ENCODE results near the gene MTFR2.
A peak's percentile ranks its signal among the peaks of the same experiment; 100 is the strongest.

The MTFR2 gene
- total RNA-seq = 0.67 to 3.9 (median 2.9) reads per million in 9 experiments

GRCh38 chr6:136249811-136250685, at the start of gene MTFR2:
TSS of gene MTFR2 (minus strand) at chr6:136250311. CDS start at chr6:136249099, 1,212 bp downstream.
- H3K27ac Mint-ChIP-seq = peak within 1 kb of the TSS; percentile 72 to 92
- H3K9me3 Mint-ChIP-seq = no peaks in the 10 kb centered on the region
- no peaks in the 10 kb centered on the region for H3K27me3 Mint-ChIP-seq
- peaks cover 21 to 44% of the 10 kb centered on the region in 2 donors for H3K4me1 Mint-ChIP-seq (ENCODE audit: low read depth in 2 of 2)
- H3K36me3 Mint-ChIP-seq (ENCODE audit: insufficient read depth) = peaks cover 44% of the 10 kb centered on the region
- peak; percentile 92 for ATAC-seq (replicated peaks)
- DNase-seq = peak; percentile 90 to 92 (median 92)
- peak within 1 kb of the TSS; percentile 92 to 98 for H3K4me3 Mint-ChIP-seq

- Mint-ChIP-seq H3K4me3 (no peak overlapping the region), H3K27me3 (no peaks in the 10 kb centered on the region), H3K27ac (no peak overlapping the region), H3K36me3 (ENCODE audit: insufficient read depth) (peaks cover 22% of the 10 kb centered on the region), H3K4me1 (ENCODE audit: low read depth in 2 of 2) (peaks cover 14 to 15% of the 10 kb centered on the region in 2 donors), H3K9me3 (no peaks in the 10 kb centered on the region)
- DNase-seq (no peak), ATAC-seq (replicated peaks) (no peak)
Measured at GRCh38 chr6:136294621-136295020, 44.5 kb upstream of the MTFR2 start.

- Mint-ChIP-seq H3K36me3 (ENCODE audit: insufficient read depth) (peaks cover 61% of the 10 kb centered on the region), H3K9me3 (no peaks in the 10 kb centered on the region), H3K27ac (peak overlapping the region; percentile 100), H3K4me1 (ENCODE audit: low read depth in 2 of 2) (peaks cover 44% of the 10 kb centered on the region in 2 donors), H3K4me3 (peak overlapping the region; percentile 98 to 99), H3K27me3 (no peaks in the 10 kb centered on the region)
- peak; percentile 82 to 85 (median 83) for DNase-seq
- peak; percentile 51 for ATAC-seq (replicated peaks)
Measured at GRCh38 chr6:136290410-136291010, 40.4 kb upstream of the MTFR2 start.

GRCh38 chr6:136289579-136290409, 39.7 kb upstream of the MTFR2 start, which contains the start of gene BCLAF1:
TSS of gene BCLAF1 (minus strand) at chr6:136289846. CDS start at chr6:136279866, 9,980 bp downstream.
- DNase-seq (peak; percentile 99 to 100 (median 99)), ATAC-seq (replicated peaks) (peak; percentile 70)
- peak within 1 kb of the TSS; percentile 98 to 99 for H3K4me3 Mint-ChIP-seq
- H3K9me3 Mint-ChIP-seq = no peaks in the 10 kb centered on the region
- H3K27me3 Mint-ChIP-seq = no peaks in the 10 kb centered on the region
- peaks cover 48 to 52% of the 10 kb centered on the region in 2 donors for H3K4me1 Mint-ChIP-seq (ENCODE audit: low read depth in 2 of 2)
- H3K27ac Mint-ChIP-seq = peak within 1 kb of the TSS; percentile 100
- H3K36me3 Mint-ChIP-seq (ENCODE audit: insufficient read depth) = peaks cover 68% of the 10 kb centered on the region

- peaks cover 72% of the 10 kb centered on the region for H3K36me3 Mint-ChIP-seq (ENCODE audit: insufficient read depth)
- H3K4me3 Mint-ChIP-seq = peak overlapping the region; percentile 98 to 99
- DNase-seq = peak; percentile 92 to 93 (median 93)
- no peaks in the 10 kb centered on the region for H3K9me3 Mint-ChIP-seq
- H3K4me1 Mint-ChIP-seq (ENCODE audit: low read depth in 2 of 2) = peaks cover 53 to 57% of the 10 kb centered on the region in 2 donors
- ATAC-seq (replicated peaks) = peak; percentile 35
- H3K27me3 Mint-ChIP-seq = no peaks in the 10 kb centered on the region
- H3K27ac Mint-ChIP-seq = peak overlapping the region; percentile 100
Measured at GRCh38 chr6:136289327-136289578, 39.1 kb upstream of the MTFR2 start.

- H3K4me1 Mint-ChIP-seq (ENCODE audit: low read depth in 2 of 2) = peaks cover 56 to 59% of the 10 kb centered on the region in 2 donors
- peak overlapping the region; percentile 100 for H3K27ac Mint-ChIP-seq
- peaks cover 72% of the 10 kb centered on the region for H3K36me3 Mint-ChIP-seq (ENCODE audit: insufficient read depth)
- H3K4me3 Mint-ChIP-seq = peak overlapping the region; percentile 98 to 99
- H3K27me3 Mint-ChIP-seq = no peaks in the 10 kb centered on the region
- peak; percentile 91 to 94 (median 93) for DNase-seq
- H3K9me3 Mint-ChIP-seq = no peaks in the 10 kb centered on the region
- ATAC-seq (replicated peaks) = peak; percentile 61
Measured at GRCh38 chr6:136288566-136289326, 38.6 kb upstream of the MTFR2 start.

- DNase-seq (no peak), ATAC-seq (replicated peaks) (no peak)
- peaks cover 68 to 84% of the 10 kb centered on the region in 2 donors for H3K4me1 Mint-ChIP-seq (ENCODE audit: low read depth in 2 of 2)
- H3K9me3 Mint-ChIP-seq = no peaks in the 10 kb centered on the region
- peaks cover 89% of the 10 kb centered on the region for H3K36me3 Mint-ChIP-seq (ENCODE audit: insufficient read depth)
- H3K27ac Mint-ChIP-seq = peak overlapping the region; percentile 100
- peak overlapping the region; percentile 98 to 99 for H3K4me3 Mint-ChIP-seq
- H3K27me3 Mint-ChIP-seq = no peaks in the 10 kb centered on the region
Measured at GRCh38 chr6:136284909-136285308, 34.8 kb upstream of the MTFR2 start.

- Mint-ChIP-seq H3K27ac (peak overlapping the region; percentile 65 to 100), H3K27me3 (no peaks in the 10 kb centered on the region), H3K4me1 (ENCODE audit: low read depth in 2 of 2) (peaks cover 56 to 83% of the 10 kb centered on the region in 2 donors), H3K36me3 (ENCODE audit: insufficient read depth) (peaks cover 86% of the 10 kb centered on the region), H3K9me3 (no peaks in the 10 kb centered on the region), H3K4me3 (peak overlapping the region; percentile 63 to 79)
- DNase-seq (no peak), ATAC-seq (replicated peaks) (peak; percentile 44)
Measured at GRCh38 chr6:136282906-136283305, 32.8 kb upstream of the MTFR2 start.

- H3K27ac Mint-ChIP-seq = peak overlapping the region; percentile 12 to 57
- peaks cover 88% of the 10 kb centered on the region for H3K36me3 Mint-ChIP-seq (ENCODE audit: insufficient read depth)
- ATAC-seq (replicated peaks) (no peak), DNase-seq (no peak)
- no peaks in the 10 kb centered on the region for H3K9me3 Mint-ChIP-seq
- H3K4me1 Mint-ChIP-seq (ENCODE audit: low read depth in 2 of 2) = peaks cover 43 to 71% of the 10 kb centered on the region in 2 donors
- no peaks in the 10 kb centered on the region for H3K27me3 Mint-ChIP-seq
- peak overlapping the region in 1 of 2 donors; percentile 79 for H3K4me3 Mint-ChIP-seq
Measured at GRCh38 chr6:136280032-136280609, 30.0 kb upstream of the MTFR2 start.

GRCh38 chr6:136274062-136274461, 24.0 kb upstream of the MTFR2 start:
- Mint-ChIP-seq H3K9me3 (no peaks in the 10 kb centered on the region), H3K36me3 (ENCODE audit: insufficient read depth) (peaks cover 100% of the 10 kb centered on the region), H3K4me1 (ENCODE audit: low read depth in 2 of 2) (peaks cover 21 to 55% of the 10 kb centered on the region in 2 donors), H3K27me3 (no peaks in the 10 kb centered on the region), H3K4me3 (no peak overlapping the region), H3K27ac (peak overlapping the region; percentile 23 to 73)
- ATAC-seq (replicated peaks) (no peak), DNase-seq (no peak)

- Mint-ChIP-seq H3K36me3 (ENCODE audit: insufficient read depth) (peaks cover 98% of the 10 kb centered on the region), H3K4me1 (ENCODE audit: low read depth in 2 of 2) (peaks cover 26 to 41% of the 10 kb centered on the region in 2 donors), H3K27me3 (no peaks in the 10 kb centered on the region), H3K9me3 (no peaks in the 10 kb centered on the region), H3K27ac (peak overlapping the region; percentile 7 to 29), H3K4me3 (peak overlapping the region in 1 of 2 donors; percentile 25)
- ATAC-seq (replicated peaks) (no peak), DNase-seq (no peak)
Measured at GRCh38 chr6:136265101-136265500, 15.0 kb upstream of the MTFR2 start.

- Mint-ChIP-seq H3K4me3 (no peak overlapping the region), H3K4me1 (ENCODE audit: low read depth in 2 of 2) (peaks cover 26 to 33% of the 10 kb centered on the region in 2 donors), H3K27me3 (no peaks in the 10 kb centered on the region), H3K36me3 (ENCODE audit: insufficient read depth) (peaks cover 98% of the 10 kb centered on the region), H3K9me3 (no peaks in the 10 kb centered on the region), H3K27ac (no peak overlapping the region)
- no peak for ATAC-seq (replicated peaks)
- DNase-seq = no peak
Measured at GRCh38 chr6:136262940-136263339, 12.8 kb upstream of the MTFR2 start.

Data from effector memory CD8-positive, alpha-beta T cell (primary cell).